MM.1S (cell line): ENCODE data around the gene ZC3H12A.

Source experiments
- CTCF ChIP-seq: fragments of 300-600 bp; sonication (generic); IDR thresholded peaks from 2 replicates; pipeline ENCODE4 v1.5.1; 2016; ENCODE audit warnings: antibody characterized with exemption, low read length, mixed read lengths
- EZH2 ChIP-seq: fragments of 300-600 bp; sonication (generic); optimal IDR thresholded peaks from 2 replicates; pipeline ENCODE3; 2017; ENCODE audit warnings: low read depth, mild to moderate bottlenecking, antibody characterized with exemption, low read length, mixed read lengths
- EZH2phosphoT487 ChIP-seq: fragments of 300-600 bp; sonication (generic); IDR thresholded peaks from 2 replicates; pipeline ENCODE4 v1.6.1; 2018; ENCODE audit warnings: antibody characterized with exemption, low read length

GRCh38 chr1:37480581-37481288 is 6.4 kb downstream of the ZC3H12A start:
- TF ChIP-seq CTCF (no peak), EZH2 (no peak), EZH2phosphoT487 (no peak)
